GM19099 (cell line): Measurements from ENCODE around the gene CLCN7.

Source experiments
- POLR2A ChIP-seq: IDR thresholded peaks from 3 replicates; pipeline ENCODE4 v1.6.1; 2011; ENCODE audit warnings: low read depth; ENCODE audit not compliant: insufficient read length; ENCODE audit errors: extremely low read depth

Gene CLCN7

GRCh38 chr16:1446296-1447080 lies 28.3 kb downstream of the CLCN7 start:
- TF ChIP-seq POLR2A: no peak

GRCh38 chr16:1445518-1446203 lies 29.2 kb downstream of the CLCN7 start:
- no peak for TF ChIP-seq POLR2A

GRCh38 chr16:1444730-1445517 lies 29.9 kb downstream of the CLCN7 start:
- TF ChIP-seq POLR2A: no peak

- TF ChIP-seq POLR2A: no peak
These were observed 30.7 kb downstream of the CLCN7 start, which contains the start of gene CCDC154 for GRCh38 chr16:1443980-1444729. TSS of gene CCDC154 (minus strand) at chr16:1444556. CDS start at chr16:1444322, 234 bp downstream.

- TF ChIP-seq POLR2A: no peak
These were observed 31.3 kb downstream of the CLCN7 start for GRCh38 chr16:1443403-1443973.

GRCh38 chr16:1442697-1443096 lies 32.1 kb downstream of the CLCN7 start:
- TF ChIP-seq POLR2A: no peak

- TF ChIP-seq POLR2A: no peak
These were observed 33.4 kb downstream of the CLCN7 start for GRCh38 chr16:1441391-1441829.

- no peak for TF ChIP-seq POLR2A
These were observed 35.6 kb downstream of the CLCN7 start for GRCh38 chr16:1439058-1439698.

GRCh38 chr16:1438229-1439057 lies 36.4 kb downstream of the CLCN7 start:
- no peak for TF ChIP-seq POLR2A

- no peak for TF ChIP-seq POLR2A
These were observed 37.2 kb downstream of the CLCN7 start for GRCh38 chr16:1437606-1438005.

GRCh38 chr16:1436731-1437355 lies 38.0 kb downstream of the CLCN7 start:
- no peak for TF ChIP-seq POLR2A

- TF ChIP-seq POLR2A: no peak
These were observed 38.7 kb downstream of the CLCN7 start for GRCh38 chr16:1435921-1436697.
